Fibroblast of the aortic adventitia (primary cell): Measurements from ENCODE around the gene UGT2B15. TPM values are rescaled to one million over a fixed set of nuclear protein-coding genes. Genes with fewer than 3 reads are reported as not detected.
"Not testable (repeated sequence)": the region's sequence is repeated elsewhere in the genome, so short reads cannot be mapped to it uniquely, and the experiment has no call there.

Experiments used
- DNase-seq: peaks from one replicate; pipeline ENCODE4 v3.0.0-alpha.2; 2010; ENCODE audit warnings: low read depth
- H3K4me3 ChIP-seq: 2 replicates; pipeline ENCODE4 v1.5.1; 2011; ENCODE audit warnings: low read depth, mild to moderate bottlenecking, control low read depth, low read length, moderate library complexity
- CTCF ChIP-seq: IDR thresholded peaks from 2 replicates; pipeline ENCODE4 v1.5.1; 2011; ENCODE audit warnings: mild to moderate bottlenecking, low read length, control low read depth, inconsistent platforms; ENCODE audit not compliant: insufficient read depth
- total RNA-seq: library from RNA; depleted of rRNA; stranded (reverse); fragments of >200 nt; gene quantifications from 2 replicates; pipeline ENCODE4 v1.2.3, GENCODE V29; 2012; ENCODE audit warnings: low replicate concordance

UGT2B15 gene
- total RNA-seq: not detected in 2 replicates

DNA sequence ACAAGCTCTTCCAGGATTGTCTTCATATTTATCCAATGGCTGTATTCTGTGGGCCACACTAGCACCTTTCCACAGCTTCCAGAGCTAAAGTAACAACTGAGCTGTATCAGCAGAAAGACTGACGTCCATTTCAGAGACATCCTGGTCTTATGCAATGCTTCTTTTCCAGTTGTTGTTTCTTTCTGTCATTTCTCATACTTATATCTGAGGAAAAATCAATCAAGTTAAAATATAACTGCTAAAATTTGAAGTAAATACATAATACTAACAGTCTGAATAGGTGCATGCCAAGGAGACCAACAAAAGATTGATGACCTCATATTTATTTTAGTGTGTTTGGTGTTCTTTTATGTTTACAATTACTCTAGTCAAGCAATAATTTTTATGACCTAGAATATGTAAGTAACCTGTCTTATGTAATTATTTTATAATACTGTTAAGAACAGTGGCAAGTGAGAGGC is at the start of gene UGT2B15:
Gene UGT2B15 (minus strand): TSS at position 174 of the 461 bp plus-strand sequence. CDS start 34 bp downstream, at position 140.
- DNase-seq, H3K4me3 ChIP-seq: not testable (repeated sequence)

DNA sequence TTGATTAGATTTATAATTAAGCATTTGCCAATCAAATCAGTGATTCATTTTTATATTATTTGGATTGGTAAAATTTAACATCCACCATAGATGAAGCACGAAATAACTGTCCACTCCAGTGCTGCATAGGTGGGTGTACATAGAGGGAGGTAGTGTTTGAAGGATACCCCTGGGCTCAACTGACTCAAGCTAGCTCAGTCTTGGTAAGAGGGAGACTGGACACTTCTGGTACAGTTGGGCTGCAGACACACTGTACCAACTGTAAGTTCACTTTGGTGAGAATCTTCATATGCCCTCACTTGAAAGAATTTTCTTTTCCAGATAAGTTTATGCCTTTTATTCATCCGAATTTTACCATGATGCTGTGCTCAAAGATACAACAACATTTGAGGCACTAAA is 48.6 kb upstream of the UGT2B15 start:
- DNase-seq: no peak
- no peak overlapping the region for H3K4me3 ChIP-seq
- no peak for TF ChIP-seq CTCF

GRCh38 chr4:68718447-68719074 is 48.1 kb upstream of the UGT2B15 start:
- no peak for TF ChIP-seq CTCF
- H3K4me3 ChIP-seq: no peak overlapping the region
- DNase-seq: no peak

DNA sequence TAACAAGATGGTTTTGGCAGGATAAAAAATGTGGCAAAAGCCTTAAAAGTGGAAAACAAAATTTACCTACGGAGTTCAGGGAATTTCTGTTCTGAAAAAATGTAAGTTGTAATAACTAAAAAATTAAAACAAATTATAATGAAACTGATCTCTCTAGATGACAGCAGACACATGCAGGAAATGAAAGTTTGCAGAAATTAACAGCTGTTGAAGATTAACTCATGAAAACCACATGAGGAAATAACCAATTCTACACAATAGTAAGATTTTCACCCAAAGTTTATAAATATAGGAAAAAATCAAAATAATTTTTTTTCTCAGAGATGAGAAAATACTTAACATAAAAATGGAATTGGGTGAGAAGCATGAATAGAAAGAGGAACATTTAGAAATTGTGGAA is 47.5 kb upstream of the UGT2B15 start:
- DNase-seq: no peak

GRCh38 chr4:68714400-68714799 is 43.9 kb upstream of the UGT2B15 start:
- no peak for DNase-seq
- TF ChIP-seq CTCF: no peak

More for the DNA sequence above, 47.5 kb upstream of the UGT2B15 start:
- H3K4me3 ChIP-seq: no peak overlapping the region
- TF ChIP-seq CTCF: no peak

GRCh38 chr4:68712207-68712606 is 41.8 kb upstream of the UGT2B15 start:
- TF ChIP-seq CTCF: no peak
- no peak for DNase-seq
- no peak overlapping the region for H3K4me3 ChIP-seq

More at GRCh38 chr4:68714400-68714799, 43.9 kb upstream of the UGT2B15 start:
- H3K4me3 ChIP-seq: no peak overlapping the region

DNA sequence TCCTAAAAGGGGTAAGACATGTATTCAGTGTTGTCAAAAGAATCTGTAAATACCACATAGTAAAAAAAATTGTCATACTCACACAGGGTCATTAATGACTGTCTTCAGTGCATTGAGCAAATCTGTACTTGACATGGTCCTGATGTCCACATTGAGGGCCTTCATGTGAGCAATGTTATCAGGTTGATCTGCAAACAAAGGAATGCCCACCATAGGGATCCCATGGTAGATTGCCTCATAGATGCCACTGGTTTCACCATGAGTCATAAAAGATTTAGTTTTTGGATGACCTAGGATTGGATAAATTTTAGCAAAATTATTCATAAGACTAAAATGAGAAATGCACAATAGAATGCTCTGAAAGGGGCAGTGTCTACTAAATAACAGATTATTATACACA is 38.1 kb upstream of the UGT2B15 start:
- no peak overlapping the region for H3K4me3 ChIP-seq
- no peak for DNase-seq
- no peak for TF ChIP-seq CTCF

DNA sequence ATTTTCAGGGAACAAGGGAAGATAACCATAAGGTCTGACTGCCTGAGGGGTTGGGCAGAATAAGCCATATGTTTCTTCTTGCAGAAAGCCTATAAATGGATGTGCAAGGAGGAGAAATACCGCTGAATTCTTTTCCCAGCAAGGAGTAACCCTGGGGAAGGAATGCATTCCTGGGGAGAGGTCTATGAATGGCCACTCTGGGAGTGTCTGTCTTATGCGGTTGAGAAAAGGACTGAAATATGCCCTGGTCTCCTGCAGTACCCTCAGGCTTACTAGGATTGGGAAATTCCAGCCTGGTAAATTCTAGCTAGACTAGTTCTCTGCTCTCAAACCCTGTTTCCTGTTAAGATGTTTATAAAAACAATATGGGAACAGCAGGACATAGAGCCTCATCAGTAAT is 32.7 kb upstream of the UGT2B15 start:
- not testable (repeated sequence) for H3K4me3 ChIP-seq, DNase-seq
